B cell (primary cell): ENCODE data around the gene TRAP1. TPM values are rescaled to one million over a fixed set of nuclear protein-coding genes. Genes with fewer than 3 reads are reported as not detected.

Source experiments
- ATAC-seq: fragments of 200-7000 bp; cut with Tn5 transposase; one replicate; pipeline ENCODE4 v1.10.0; 2021; ENCODE audit warnings: low read depth, mild to moderate bottlenecking, moderate number of reproducible peaks, moderate library complexity
- CTCF ChIA-PET: fragments of 350-600 bp; sonication (Branson Sonifier 250); formaldehyde crosslinking; loops from one replicate; lab custom pipeline; 2021; ENCODE audit warnings: antibody characterized with exemption, inconsistent platforms; lab: Charles Lee
- POLR2A ChIA-PET: fragments of 350-600 bp; sonication (Branson Sonifier 250); formaldehyde crosslinking; loops from one replicate; lab custom pipeline; 2021; ENCODE audit warnings: antibody characterized with exemption; lab: Charles Lee
- DNase-seq: peaks from one replicate; pipeline ENCODE4 v3.0.0; 2013
- H2AFZ ChIP-seq: 2 replicates; pipeline ENCODE4 v1.6.1; 2012; ENCODE audit warnings: mild to moderate bottlenecking, low read depth, low read length; ENCODE audit not compliant: insufficient read depth, poor library complexity, severe bottlenecking
- H3K27ac ChIP-seq, 2 donors: 1 replicate in 1 of 2; 2 replicates in 1 of 2; pipeline ENCODE4 v1.5.1; 2012 to 2013; ENCODE audit warnings: low read length in 2 of 2, mild to moderate bottlenecking in 2 of 2, moderate library complexity in 1 of 2
- H3K27me3 ChIP-seq, 4 experiments: fragments of 200-600 bp in 1 of 4; sonication (generic) in 1 of 4; replicated peaks in 1 of 4; 1 replicate in 2 of 4; 2 replicates in 2 of 4; pipeline versions ENCODE4 v1.6.1 to v1.7.0; 2013 to 2016; ENCODE audit warnings: low read length in 3 of 4, mild to moderate bottlenecking in 2 of 4, mixed read lengths in 1 of 4, moderate library complexity in 1 of 4; ENCODE audit not compliant: insufficient read depth in 4 of 4, control insufficient read depth in 3 of 4; ENCODE audit errors: control extremely low read depth in 1 of 4
- H3K36me3 ChIP-seq, 2 experiments: replicated peaks in 1 of 2; 1 replicate in 1 of 2; 2 replicates in 1 of 2; pipeline versions ENCODE4 v1.6.1 to v1.7.1; 2013; ENCODE audit warnings: low read length in 1 of 2; ENCODE audit not compliant: insufficient read depth in 2 of 2, control insufficient read depth in 1 of 2; ENCODE audit errors: control extremely low read depth in 1 of 2, extremely low read depth in 1 of 2
- H3K4me1 ChIP-seq, 2 donors: fragments of 200-600 bp in 1 of 2; sonication (generic) in 1 of 2; 1 replicate in 1 of 2; 2 replicates in 1 of 2; pipeline versions ENCODE4 v1.5.1 to v1.6.1; 2013 to 2017; ENCODE audit warnings: low read length in 2 of 2; ENCODE audit not compliant: control insufficient read depth in 2 of 2, insufficient read depth in 2 of 2
- H3K4me2 ChIP-seq: replicated peaks from 2 replicates; pipeline ENCODE3; 2012; ENCODE audit warnings: mild to moderate bottlenecking, low read depth, low read length; ENCODE audit not compliant: poor library complexity, severe bottlenecking
- H3K4me3 ChIP-seq, 5 experiments: fragments of 200-600 bp in 1 of 5; sonication (generic) in 1 of 5; 1 replicate in 3 of 5; 2 replicates in 2 of 5; pipeline versions ENCODE4 v1.5.1 to v1.7.0; 2011 to 2016; ENCODE audit warnings: low read length in 4 of 5, mild to moderate bottlenecking in 4 of 5, low read depth in 2 of 5, control low read depth in 1 of 5, moderate library complexity in 1 of 5; ENCODE audit not compliant: insufficient read depth in 1 of 5; ENCODE audit errors: control extremely low read depth in 1 of 5, extremely low read depth in 1 of 5
- H3K79me2 ChIP-seq: fragments of 200-600 bp; sonication (generic); one replicate; pipeline ENCODE4 v1.6.0; 2016; ENCODE audit warnings: low read length; ENCODE audit not compliant: control insufficient read depth, insufficient read depth
- H3K9ac ChIP-seq: fragments of 200-600 bp; sonication (generic); 2 replicates; pipeline ENCODE4 v1.6.1; 2017; ENCODE audit warnings: mild to moderate bottlenecking, low read length, moderate library complexity
- H3K9me3 ChIP-seq, 3 donors: one replicate each; pipeline versions ENCODE4 v1.6.1 to v1.7.1; 2013; ENCODE audit warnings: low read length in 2 of 3; ENCODE audit not compliant: control insufficient read depth in 2 of 3, insufficient read depth in 1 of 3; ENCODE audit errors: control extremely low read depth in 1 of 3
- H4K20me1 ChIP-seq: 2 replicates; pipeline ENCODE4 v1.6.0; 2012; ENCODE audit warnings: mild to moderate bottlenecking, low read length; ENCODE audit not compliant: insufficient read depth, control insufficient read depth, poor library complexity, severe bottlenecking
- H3K27ac Mint-ChIP-seq: one replicate; pipeline ENCODE4 v1.8.0; 2021; ENCODE audit warnings: mixed read lengths
- H3K27me3 Mint-ChIP-seq: one replicate; pipeline ENCODE4 v1.8.0; 2021; ENCODE audit warnings: mixed read lengths
- H3K4me1 Mint-ChIP-seq: one replicate; pipeline ENCODE4 v1.8.0; 2021; ENCODE audit warnings: mixed read lengths
- H3K4me3 Mint-ChIP-seq: one replicate; pipeline ENCODE4 v1.8.0; 2021; ENCODE audit warnings: mixed read lengths
- H3K9me3 Mint-ChIP-seq: one replicate; pipeline ENCODE4 v1.8.0; 2022; ENCODE audit warnings: mixed read lengths; ENCODE audit not compliant: insufficient read depth
- EZH2 ChIP-seq: IDR thresholded peaks from 2 replicates; pipeline ENCODE4 v1.6.1; 2012; ENCODE audit warnings: borderline replicate concordance, low read depth, mild to moderate bottlenecking, moderate library complexity, low read length; ENCODE audit not compliant: insufficient read depth, poor library complexity, severe bottlenecking
- WGBS: methylation state at CpG from one replicate; pipeline ENCODE4 v1.1.5; 2013; ENCODE audit warnings: missing lambda C conversion rate; ENCODE audit not compliant: insufficient coverage; 5-methylcytosine and 5-hydroxymethylcytosine counted together
- intact Hi-C: fragments of 100-400 bp; cut with micrococcal nuclease; formaldehyde crosslinking; loops from one replicate; pipeline ENCODE4 v1.10.0; 2022
- polyA plus RNA-seq: library from polyadenylated mRNA; depleted of rRNA; stranded (reverse); fragments of >200 nt; gene quantifications from 2 replicates; pipeline ENCODE4 v1.2.3, GENCODE V29; 2012
- total RNA-seq, 2 donors: library from RNA; stranded (reverse); fragments of 120-200 nt in 1 of 2; gene quantifications; 1 replicate in 1 of 2; 2 replicates in 1 of 2; pipeline versions ENCODE4 v1.2.3 to v1.2.4, GENCODE V29; 2013 to 2022
- TF ChIP-seq, protein P1 (sequence below): fragments of 200-600 bp; IDR thresholded peaks from one replicate; pipeline ENCODE4 v1.8.0; 2022; ENCODE audit warnings: antibody characterized with exemption, mild to moderate bottlenecking

TRAP1 gene
- total and polyA plus RNA-seq, 2 donors (not counting 1 experiment from before 2014, with no cell fraction given): 51.1 to 88.4 TPM

DNA sequence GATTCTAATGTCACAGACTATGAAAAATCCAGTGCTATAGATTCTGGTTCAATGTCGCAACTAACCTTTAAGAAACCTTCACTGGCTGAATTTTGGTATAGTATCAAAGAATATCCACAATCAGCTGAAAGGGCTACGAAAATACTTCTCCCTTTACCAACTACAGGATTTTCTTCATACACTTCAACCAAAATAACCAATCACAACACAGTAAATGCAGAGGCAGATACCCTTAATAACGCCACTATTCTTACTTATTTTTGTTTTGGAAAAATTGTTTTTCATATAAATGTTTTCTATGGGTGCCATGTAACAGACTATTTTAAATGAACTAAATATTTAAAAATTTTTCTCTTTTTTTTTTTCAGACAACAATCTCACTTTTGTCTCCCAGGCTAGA lies 48.9 kb upstream of the TRAP1 start:
- CTCF ChIA-PET: no interaction called here
- Histone ChIP-seq H4K20me1 (peaks cover 64% of the 10 kb centered on the region), H3K79me2 (peaks cover 77% of the 10 kb centered on the region)

DNA sequence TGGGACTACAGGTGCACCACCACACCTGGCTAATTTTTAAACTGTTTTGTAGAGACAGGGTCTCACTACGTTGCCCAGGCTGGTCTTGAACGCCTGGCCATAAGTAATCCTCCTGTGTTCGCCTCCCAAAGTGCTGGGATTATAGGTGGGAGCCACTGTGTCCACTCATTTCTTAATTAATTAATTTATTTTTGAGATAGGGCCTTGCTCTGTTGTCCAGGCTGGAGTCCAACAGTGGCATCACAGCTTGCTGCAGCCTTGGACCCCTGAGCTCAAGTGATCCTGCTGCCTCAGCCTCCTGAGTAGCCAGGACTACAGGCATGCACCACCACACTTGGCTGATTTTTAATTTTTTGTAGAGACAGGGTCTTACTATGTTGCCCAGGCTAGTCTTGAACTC lies 47.1 kb upstream of the TRAP1 start:
- H4K20me1 ChIP-seq: peaks cover 69% of the 10 kb centered on the region
- H3K36me3 ChIP-seq: peaks cover 21 to 79% of the 10 kb centered on the region in 2 experiments
- no peaks in the 10 kb centered on the region for H3K27me3 Mint-ChIP-seq
- no peak overlapping the region for H3K27ac Mint-ChIP-seq
- H3K9me3 Mint-ChIP-seq: no peaks in the 10 kb centered on the region
- peaks cover 11% of the 10 kb centered on the region for H3K4me1 Mint-ChIP-seq
- DNase-seq (no peak), ATAC-seq (no peak)
- peaks cover 61% of the 10 kb centered on the region for H3K79me2 ChIP-seq
- H3K4me3 Mint-ChIP-seq: no peak overlapping the region
- TF ChIP-seq, protein P1, sequence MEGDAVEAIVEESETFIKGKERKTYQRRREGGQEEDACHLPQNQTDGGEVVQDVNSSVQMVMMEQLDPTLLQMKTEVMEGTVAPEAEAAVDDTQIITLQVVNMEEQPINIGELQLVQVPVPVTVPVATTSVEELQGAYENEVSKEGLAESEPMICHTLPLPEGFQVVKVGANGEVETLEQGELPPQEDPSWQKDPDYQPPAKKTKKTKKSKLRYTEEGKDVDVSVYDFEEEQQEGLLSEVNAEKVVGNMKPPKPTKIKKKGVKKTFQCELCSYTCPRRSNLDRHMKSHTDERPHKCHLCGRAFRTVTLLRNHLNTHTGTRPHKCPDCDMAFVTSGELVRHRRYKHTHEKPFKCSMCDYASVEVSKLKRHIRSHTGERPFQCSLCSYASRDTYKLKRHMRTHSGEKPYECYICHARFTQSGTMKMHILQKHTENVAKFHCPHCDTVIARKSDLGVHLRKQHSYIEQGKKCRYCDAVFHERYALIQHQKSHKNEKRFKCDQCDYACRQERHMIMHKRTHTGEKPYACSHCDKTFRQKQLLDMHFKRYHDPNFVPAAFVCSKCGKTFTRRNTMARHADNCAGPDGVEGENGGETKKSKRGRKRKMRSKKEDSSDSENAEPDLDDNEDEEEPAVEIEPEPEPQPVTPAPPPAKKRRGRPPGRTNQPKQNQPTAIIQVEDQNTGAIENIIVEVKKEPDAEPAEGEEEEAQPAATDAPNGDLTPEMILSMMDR: no peak
- TF ChIP-seq EZH2: no peak
- H3K27me3 ChIP-seq: no peaks in the 10 kb centered on the region
- H2AFZ ChIP-seq: no peak overlapping the region
- H3K4me1 ChIP-seq: peaks cover 9 to 11% of the 10 kb centered on the region in 2 donors
- H3K27ac ChIP-seq: no peak overlapping the region
- CTCF ChIA-PET: no interaction called here
- no CpG with 5 or more reads among the region's 3 CpGs for WGBS
- H3K9ac ChIP-seq: no peak overlapping the region
- H3K4me3 ChIP-seq: no peak overlapping the region
- intact Hi-C loops: no loop called here
- no peak overlapping the region for H3K4me2 ChIP-seq
- no peaks in the 10 kb centered on the region for H3K9me3 ChIP-seq
- POLR2A ChIA-PET: no interaction called here

More for the DNA sequence above, 48.9 kb upstream of the TRAP1 start:
- intact Hi-C loops: no loop called here
- POLR2A ChIA-PET: interaction anchor here (0.5 kb wide), 1 partner anchor 43 kb away, joined by 8 read pairs; no protein-coding TSS in a partner anchor
- H3K36me3 ChIP-seq: peaks cover 23 to 80% of the 10 kb centered on the region in 2 experiments
- no peaks in the 10 kb centered on the region for H3K9me3 Mint-ChIP-seq
- no CpG with 5 or more reads among the region's 3 CpGs for WGBS
- ATAC-seq: no peak
- TF ChIP-seq, protein P1: no peak
- TF ChIP-seq EZH2: no peak
- H3K27ac Mint-ChIP-seq: no peak overlapping the region
- H3K27ac ChIP-seq: no peak overlapping the region
- H3K4me3 ChIP-seq: no peak overlapping the region
- DNase-seq: no peak
- H3K9me3 ChIP-seq: no peaks in the 10 kb centered on the region
- peaks cover 9 to 11% of the 10 kb centered on the region in 2 donors for H3K4me1 ChIP-seq
- H3K4me3 Mint-ChIP-seq: no peak overlapping the region
- H3K9ac ChIP-seq: no peak overlapping the region
- H2AFZ ChIP-seq: no peak overlapping the region
- H3K27me3 Mint-ChIP-seq: no peaks in the 10 kb centered on the region
- H3K27me3 ChIP-seq: no peaks in the 10 kb centered on the region
- no peak overlapping the region for H3K4me2 ChIP-seq
- peaks cover 11% of the 10 kb centered on the region for H3K4me1 Mint-ChIP-seq
